Measurements from ENCODE around the gene ERBIN. TPM values are rescaled to one million over a fixed set of nuclear protein-coding genes. Genes with fewer than 3 reads are reported as not detected.

ERBIN gene
- total and polyA plus RNA-seq, 2 experiments from 2014 or later, result 15.6 to 26.4 TPM

DNA sequence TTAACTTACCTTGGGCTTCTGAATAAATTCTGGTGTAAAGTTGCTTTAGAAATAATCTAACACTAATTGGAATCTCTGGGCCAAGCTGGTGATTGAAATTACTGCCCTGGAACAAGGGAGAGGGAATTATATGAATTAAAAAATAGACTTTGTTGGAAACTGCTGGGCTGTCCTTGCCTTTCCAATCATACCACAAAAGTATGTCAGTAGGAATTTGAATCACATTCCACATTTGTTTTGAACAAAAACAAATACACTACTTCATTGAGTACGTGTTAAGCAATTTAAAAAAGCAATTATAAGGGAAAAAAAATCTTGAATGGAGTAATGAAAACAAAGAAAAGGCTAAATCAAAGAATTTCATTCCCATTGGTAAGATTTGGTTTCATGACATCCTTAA is 115.3 kb downstream of the ERBIN start:
- Histone ChIP-seq H4K20me1 (replicated peaks; ENCODE audit: insufficient read depth) (no peaks in the 10 kb centered on the region), H3K4me1 (ENCODE audit: insufficient read depth) (no peaks in the 10 kb centered on the region), H3K79me2 (replicated peaks; ENCODE audit: insufficient read depth) (no peaks in the 10 kb centered on the region), H3K4me3 (no peak overlapping the region), H3K4me2 (no peak overlapping the region), H2AFZ (no peak overlapping the region), H3F3A (replicated peaks; ENCODE audit: low read depth) (no peaks in the 10 kb centered on the region), H3K36me3 (ENCODE audit: insufficient read depth) (peaks cover 17% of the 10 kb centered on the region; the same call in 1 of the 2 replicates), H3K27ac (ENCODE audit: low read depth) (no peak overlapping the region), H3K27me3 (ENCODE audit: insufficient read depth) (no peaks in the 10 kb centered on the region), H3K9me2 (ENCODE audit: insufficient read depth) (no peaks in the 10 kb centered on the region)
- no peaks in the 10 kb centered on the region for H3K4me1 Mint-ChIP-seq
- DNase-seq (ENCODE audit: low spot score), result no peak
- H3K4me3 Mint-ChIP-seq, result no peak overlapping the region
- no peak for TF ChIP-seq POLR2AphosphoS5 (IDR thresholded peaks at IDR 0.05; ENCODE audit: low read depth)
- TF ChIP-seq ZNF114 (CRISPR knock-in tag; IDR thresholded peaks at IDR 0.05), result no peak
- TF ChIP-seq, protein P1, sequence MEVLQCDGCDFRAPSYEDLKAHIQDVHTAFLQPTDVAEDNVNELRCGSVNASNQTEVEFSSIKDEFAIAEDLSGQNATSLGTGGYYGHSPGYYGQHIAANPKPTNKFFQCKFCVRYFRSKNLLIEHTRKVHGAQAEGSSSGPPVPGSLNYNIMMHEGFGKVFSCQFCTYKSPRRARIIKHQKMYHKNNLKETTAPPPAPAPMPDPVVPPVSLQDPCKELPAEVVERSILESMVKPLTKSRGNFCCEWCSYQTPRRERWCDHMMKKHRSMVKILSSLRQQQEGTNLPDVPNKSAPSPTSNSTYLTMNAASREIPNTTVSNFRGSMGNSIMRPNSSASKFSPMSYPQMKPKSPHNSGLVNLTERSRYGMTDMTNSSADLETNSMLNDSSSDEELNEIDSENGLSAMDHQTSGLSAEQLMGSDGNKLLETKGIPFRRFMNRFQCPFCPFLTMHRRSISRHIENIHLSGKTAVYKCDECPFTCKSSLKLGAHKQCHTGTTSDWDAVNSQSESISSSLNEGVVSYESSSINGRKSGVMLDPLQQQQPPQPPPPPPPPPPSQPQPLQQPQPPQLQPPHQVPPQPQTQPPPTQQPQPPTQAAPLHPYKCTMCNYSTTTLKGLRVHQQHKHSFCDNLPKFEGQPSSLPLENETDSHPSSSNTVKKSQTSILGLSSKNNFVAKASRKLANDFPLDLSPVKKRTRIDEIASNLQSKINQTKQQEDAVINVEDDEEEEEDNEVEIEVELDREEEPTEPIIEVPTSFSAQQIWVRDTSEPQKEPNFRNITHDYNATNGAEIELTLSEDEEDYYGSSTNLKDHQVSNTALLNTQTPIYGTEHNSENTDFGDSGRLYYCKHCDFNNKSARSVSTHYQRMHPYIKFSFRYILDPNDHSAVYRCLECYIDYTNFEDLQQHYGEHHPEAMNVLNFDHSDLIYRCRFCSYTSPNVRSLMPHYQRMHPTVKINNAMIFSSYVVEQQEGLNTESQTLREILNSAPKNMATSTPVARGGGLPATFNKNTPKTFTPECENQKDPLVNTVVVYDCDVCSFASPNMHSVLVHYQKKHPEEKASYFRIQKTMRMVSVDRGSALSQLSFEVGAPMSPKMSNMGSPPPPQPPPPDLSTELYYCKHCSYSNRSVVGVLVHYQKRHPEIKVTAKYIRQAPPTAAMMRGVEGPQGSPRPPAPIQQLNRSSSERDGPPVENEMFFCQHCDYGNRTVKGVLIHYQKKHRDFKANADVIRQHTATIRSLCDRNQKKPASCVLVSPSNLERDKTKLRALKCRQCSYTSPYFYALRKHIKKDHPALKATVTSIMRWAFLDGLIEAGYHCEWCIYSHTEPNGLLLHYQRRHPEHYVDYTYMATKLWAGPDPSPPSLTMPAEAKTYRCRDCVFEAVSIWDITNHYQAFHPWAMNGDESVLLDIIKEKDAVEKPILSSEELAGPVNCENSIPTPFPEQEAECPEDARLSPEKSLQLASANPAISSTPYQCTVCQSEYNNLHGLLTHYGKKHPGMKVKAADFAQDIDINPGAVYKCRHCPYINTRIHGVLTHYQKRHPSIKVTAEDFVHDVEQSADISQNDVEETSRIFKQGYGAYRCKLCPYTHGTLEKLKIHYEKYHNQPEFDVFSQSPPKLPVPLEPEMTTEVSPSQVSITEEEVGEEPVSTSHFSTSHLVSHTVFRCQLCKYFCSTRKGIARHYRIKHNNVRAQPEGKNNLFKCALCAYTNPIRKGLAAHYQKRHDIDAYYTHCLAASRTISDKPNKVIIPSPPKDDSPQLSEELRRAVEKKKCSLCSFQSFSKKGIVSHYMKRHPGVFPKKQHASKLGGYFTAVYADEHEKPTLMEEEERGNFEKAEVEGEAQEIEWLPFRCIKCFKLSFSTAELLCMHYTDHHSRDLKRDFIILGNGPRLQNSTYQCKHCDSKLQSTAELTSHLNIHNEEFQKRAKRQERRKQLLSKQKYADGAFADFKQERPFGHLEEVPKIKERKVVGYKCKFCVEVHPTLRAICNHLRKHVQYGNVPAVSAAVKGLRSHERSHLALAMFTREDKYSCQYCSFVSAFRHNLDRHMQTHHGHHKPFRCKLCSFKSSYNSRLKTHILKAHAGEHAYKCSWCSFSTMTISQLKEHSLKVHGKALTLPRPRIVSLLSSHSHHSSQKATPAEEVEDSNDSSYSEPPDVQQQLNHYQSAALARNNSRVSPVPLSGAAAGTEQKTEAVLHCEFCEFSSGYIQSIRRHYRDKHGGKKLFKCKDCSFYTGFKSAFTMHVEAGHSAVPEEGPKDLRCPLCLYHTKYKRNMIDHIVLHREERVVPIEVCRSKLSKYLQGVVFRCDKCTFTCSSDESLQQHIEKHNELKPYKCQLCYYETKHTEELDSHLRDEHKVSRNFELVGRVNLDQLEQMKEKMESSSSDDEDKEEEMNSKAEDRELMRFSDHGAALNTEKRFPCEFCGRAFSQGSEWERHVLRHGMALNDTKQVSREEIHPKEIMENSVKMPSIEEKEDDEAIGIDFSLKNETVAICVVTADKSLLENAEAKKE (CRISPR knock-in tag; IDR thresholded peaks at IDR 0.05), result no peak
- no peak for TF ChIP-seq EZH2phosphoT487 (IDR thresholded peaks at IDR 0.05; ENCODE audit: unreplicated experiment)
- H3K27me3 Mint-ChIP-seq (ENCODE audit: insufficient read depth, low read depth, poor library complexity), result peaks cover 2% of the 10 kb centered on the region
- peaks cover 12% of the 10 kb centered on the region; the same call in 2 of the 3 replicates for H3K36me3 Mint-ChIP-seq (ENCODE audit: low read depth)
- H3K9me3 Mint-ChIP-seq, result no peaks in the 10 kb centered on the region
- no peak for ATAC-seq
- no peak overlapping the region for H3K27ac Mint-ChIP-seq

DNA sequence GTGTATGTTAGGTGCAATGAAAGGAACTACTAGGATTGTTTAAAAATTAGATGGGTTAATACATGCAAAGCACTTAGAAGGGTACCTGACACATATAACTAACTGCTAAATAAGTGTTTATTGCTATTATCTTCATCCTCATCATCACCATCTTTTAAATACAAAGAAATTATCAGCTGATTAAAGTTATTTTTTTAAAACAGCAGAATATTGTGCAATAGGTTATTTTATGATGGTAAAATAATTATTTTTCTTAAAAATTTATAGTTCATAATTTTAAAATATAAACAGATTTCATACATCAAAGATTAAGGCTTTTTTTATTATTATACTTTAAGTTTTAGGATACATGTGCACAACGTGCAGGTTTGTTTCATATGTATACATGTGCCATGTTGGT is 130.9 kb downstream of the ERBIN start:
- peaks cover 55% of the 10 kb centered on the region for H3K36me3 Mint-ChIP-seq (ENCODE audit: low read depth)
- TF ChIP-seq STAT1 (IDR thresholded peaks at IDR 0.05; ENCODE audit: unreplicated experiment), result no peak
- TF ChIP-seq, protein P2, sequence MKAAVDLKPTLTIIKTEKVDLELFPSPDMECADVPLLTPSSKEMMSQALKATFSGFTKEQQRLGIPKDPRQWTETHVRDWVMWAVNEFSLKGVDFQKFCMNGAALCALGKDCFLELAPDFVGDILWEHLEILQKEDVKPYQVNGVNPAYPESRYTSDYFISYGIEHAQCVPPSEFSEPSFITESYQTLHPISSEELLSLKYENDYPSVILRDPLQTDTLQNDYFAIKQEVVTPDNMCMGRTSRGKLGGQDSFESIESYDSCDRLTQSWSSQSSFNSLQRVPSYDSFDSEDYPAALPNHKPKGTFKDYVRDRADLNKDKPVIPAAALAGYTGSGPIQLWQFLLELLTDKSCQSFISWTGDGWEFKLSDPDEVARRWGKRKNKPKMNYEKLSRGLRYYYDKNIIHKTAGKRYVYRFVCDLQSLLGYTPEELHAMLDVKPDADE (IDR thresholded peaks at IDR 0.05), result no peak
- TF ChIP-seq POLR2AphosphoS5 (IDR thresholded peaks at IDR 0.05; ENCODE audit: low read depth), result no peak
- TF ChIP-seq EZH2 (IDR thresholded peaks at IDR 0.05; ENCODE audit: low read depth, unreplicated experiment), result no peak
- no peak for TF ChIP-seq ZNF331 (CRISPR knock-in tag; IDR thresholded peaks at IDR 0.05; ENCODE audit: low read depth)
- TF ChIP-seq CREB1 (CRISPR knock-in tag; IDR thresholded peaks at IDR 0.05; ENCODE audit: low read depth), result no peak
- TF ChIP-seq, protein P3, sequence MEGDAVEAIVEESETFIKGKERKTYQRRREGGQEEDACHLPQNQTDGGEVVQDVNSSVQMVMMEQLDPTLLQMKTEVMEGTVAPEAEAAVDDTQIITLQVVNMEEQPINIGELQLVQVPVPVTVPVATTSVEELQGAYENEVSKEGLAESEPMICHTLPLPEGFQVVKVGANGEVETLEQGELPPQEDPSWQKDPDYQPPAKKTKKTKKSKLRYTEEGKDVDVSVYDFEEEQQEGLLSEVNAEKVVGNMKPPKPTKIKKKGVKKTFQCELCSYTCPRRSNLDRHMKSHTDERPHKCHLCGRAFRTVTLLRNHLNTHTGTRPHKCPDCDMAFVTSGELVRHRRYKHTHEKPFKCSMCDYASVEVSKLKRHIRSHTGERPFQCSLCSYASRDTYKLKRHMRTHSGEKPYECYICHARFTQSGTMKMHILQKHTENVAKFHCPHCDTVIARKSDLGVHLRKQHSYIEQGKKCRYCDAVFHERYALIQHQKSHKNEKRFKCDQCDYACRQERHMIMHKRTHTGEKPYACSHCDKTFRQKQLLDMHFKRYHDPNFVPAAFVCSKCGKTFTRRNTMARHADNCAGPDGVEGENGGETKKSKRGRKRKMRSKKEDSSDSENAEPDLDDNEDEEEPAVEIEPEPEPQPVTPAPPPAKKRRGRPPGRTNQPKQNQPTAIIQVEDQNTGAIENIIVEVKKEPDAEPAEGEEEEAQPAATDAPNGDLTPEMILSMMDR (conservative IDR thresholded peaks at IDR 0.05; ENCODE audit: low read depth in 2 of 2), result no peak
- no peak for TF ChIP-seq EZH2phosphoT487 (IDR thresholded peaks at IDR 0.05; ENCODE audit: unreplicated experiment)
- no peak for TF ChIP-seq ZNF114 (CRISPR knock-in tag; IDR thresholded peaks at IDR 0.05)

More for the DNA sequence above, 130.9 kb downstream of the ERBIN start:
- no peak overlapping the region for H3K27ac Mint-ChIP-seq
- no peaks in the 10 kb centered on the region for H4K20me1 ChIP-seq (replicated peaks; ENCODE audit: insufficient read depth)
- H3K4me2 ChIP-seq, result no peak overlapping the region
- H3K27ac ChIP-seq (ENCODE audit: low read depth), result no peak overlapping the region
- no peaks in the 10 kb centered on the region for H3K4me1 Mint-ChIP-seq
- no peaks in the 10 kb centered on the region for H3F3A ChIP-seq (replicated peaks; ENCODE audit: low read depth)
- no peaks in the 10 kb centered on the region for H3K27me3 Mint-ChIP-seq (ENCODE audit: insufficient read depth, low read depth, poor library complexity)
- no peak overlapping the region for H3K4me3 Mint-ChIP-seq
- H3K36me3 ChIP-seq (ENCODE audit: insufficient read depth), result peaks cover 15% of the 10 kb centered on the region; the same call in 1 of the 2 replicates
- H3K79me2 ChIP-seq (replicated peaks; ENCODE audit: insufficient read depth), result peaks cover 59% of the 10 kb centered on the region
- no peaks in the 10 kb centered on the region for H3K4me1 ChIP-seq (ENCODE audit: insufficient read depth)
- H3K4me3 ChIP-seq, result no peak overlapping the region
- H3K9me2 ChIP-seq (ENCODE audit: insufficient read depth), result no peaks in the 10 kb centered on the region
- DNase-seq (ENCODE audit: low spot score) (no peak), ATAC-seq (no peak)
- no peak overlapping the region for H2AFZ ChIP-seq
- peaks cover 25% of the 10 kb centered on the region for H3K9me3 Mint-ChIP-seq
- no peaks in the 10 kb centered on the region for H3K27me3 ChIP-seq (ENCODE audit: insufficient read depth)
